HG02588 (cell line): ENCODE data around the gene RAB22A.
"Not testable (repeated sequence)": the region's sequence is repeated elsewhere in the genome, so short reads cannot be mapped to it uniquely, and the experiment has no call there.

Source experiments
- ATAC-seq: cut with Tn5 transposase; IDR thresholded peaks from one replicate; pipeline ENCODE4 v1.9.1; 2021; ENCODE audit warnings: mild to moderate bottlenecking, moderate library complexity; ENCODE audit not compliant: unreplicated experiment

Gene RAB22A

GRCh38 chr20:58407966-58408557, 98.5 kb downstream of the RAB22A start:
- ATAC-seq, result peak; percentile 56

DNA sequence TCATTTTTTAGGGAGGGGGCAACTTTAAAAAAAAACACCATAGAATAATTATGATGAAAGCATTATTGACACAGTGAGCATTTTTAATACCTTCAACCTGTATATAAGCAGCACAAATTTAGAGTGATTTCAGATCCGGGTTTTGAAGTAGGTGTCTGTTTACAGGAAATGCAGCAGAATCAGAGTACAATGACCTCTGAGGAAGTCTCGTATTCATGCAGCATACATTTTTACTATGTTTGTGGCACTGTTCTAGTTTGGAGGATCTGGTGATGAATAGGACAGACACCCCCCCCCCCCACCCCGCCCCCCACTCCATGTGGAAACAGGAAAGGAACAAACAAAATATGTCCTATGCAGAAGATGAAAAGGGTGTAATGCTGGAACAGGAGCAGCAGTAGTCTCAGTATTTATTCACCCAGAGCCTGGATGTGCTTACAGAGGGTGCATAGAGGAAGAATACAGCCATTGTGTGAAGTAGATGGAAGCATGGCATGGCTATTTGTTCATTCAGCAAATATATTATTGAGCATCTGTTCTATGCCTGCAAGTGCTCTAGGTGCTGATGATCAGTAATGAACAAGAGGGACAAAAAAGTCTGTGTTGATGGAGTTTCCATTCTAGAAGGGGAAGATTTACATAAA, 99.2 kb downstream of the RAB22A start:
- ATAC-seq, result no peak

DNA sequence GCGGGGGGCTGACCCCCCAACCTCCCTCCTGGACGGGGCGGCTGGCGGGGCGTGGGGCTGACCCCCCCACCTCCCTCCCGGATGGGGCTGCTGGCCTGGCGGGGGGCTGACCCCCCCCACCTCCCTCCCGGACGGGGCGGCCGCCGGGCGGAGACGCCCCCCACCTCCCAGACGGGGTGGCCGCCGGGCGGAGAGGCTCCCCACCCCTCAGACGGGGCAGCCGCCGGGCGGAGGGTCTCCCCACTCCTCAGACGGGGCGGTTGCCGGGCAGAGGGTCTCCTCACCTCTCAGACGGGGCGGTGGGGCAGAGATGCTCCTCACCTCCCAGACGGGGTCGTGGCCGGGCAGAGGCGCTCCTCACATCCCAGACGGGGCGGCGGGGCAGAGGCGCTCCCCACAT, 104.7 kb downstream of the RAB22A start:
- not testable (repeated sequence) for ATAC-seq

DNA sequence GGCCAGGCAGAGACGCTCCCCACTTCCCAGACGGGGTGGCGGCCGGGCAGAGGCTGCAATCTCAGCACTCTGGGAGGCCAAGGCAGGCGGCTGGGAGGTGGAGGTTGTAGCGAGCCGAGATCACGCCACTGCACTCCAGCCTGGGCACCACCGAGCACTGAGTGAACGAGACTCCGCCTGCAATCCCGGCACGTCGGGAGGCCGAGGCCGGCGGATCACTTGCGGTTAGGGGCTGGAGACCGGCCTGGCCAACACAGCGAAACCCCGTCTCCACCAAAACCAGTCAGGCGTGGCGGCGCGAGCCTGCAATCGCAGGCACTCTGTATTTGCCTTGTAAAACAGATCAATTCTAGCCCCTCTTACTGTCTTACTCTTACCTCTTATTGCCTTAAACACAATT, 105.3 kb downstream of the RAB22A start:
- ATAC-seq, result not testable (repeated sequence)

- ATAC-seq, result no peak
Observed at GRCh38 chr20:58416057-58416456, 106.5 kb downstream of the RAB22A start.

- no peak for ATAC-seq
Observed at GRCh38 chr20:58416835-58417234, 107.3 kb downstream of the RAB22A start.
